SKM-1 treated with dmso at 0.1 percent for 144 hours (cell line): ENCODE measurements around the gene PPP1R12A.

Experiments used
- DNase-seq: peaks from one replicate; lab custom pipeline; 2025; ENCODE audit not compliant: unreplicated experiment; lab: John Stamatoyannopoulos, UW

The PPP1R12A gene

GRCh38 chr12:79769860-79770485 lies 164.9 kb downstream of the PPP1R12A start:
- DNase-seq, result no peak

DNA sequence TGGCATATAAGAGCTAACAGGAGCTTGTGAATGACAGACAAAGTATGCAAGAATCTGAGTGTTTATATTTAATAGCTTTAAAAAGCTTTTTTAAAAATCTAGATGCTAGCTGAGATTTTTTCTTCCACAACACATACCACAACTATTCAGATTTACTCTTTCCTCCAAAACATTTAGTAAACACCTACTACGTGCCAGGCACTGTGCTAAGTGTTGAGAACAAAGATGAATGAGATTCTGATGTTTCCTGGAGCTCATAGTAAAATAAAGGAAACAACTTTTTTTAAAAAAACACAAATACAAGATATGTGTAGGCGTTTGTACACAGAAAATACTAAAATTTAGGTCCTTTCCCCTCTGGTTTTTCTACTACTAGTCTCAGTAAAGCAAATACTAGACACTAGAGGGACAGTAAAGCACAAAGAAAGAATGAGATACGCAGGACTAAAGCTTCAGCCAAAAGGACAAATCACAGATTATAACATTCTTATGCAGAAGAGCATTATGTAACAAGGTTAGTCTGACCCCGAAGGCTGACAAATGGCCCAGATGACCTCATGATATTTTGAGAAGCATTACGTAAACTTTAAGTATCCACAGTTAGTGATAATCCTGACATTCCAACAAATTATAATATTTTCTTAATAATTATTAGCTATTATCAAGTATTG lies 165.6 kb downstream of the PPP1R12A start:
- no peak for DNase-seq

- no peak for DNase-seq
These were observed 168.0 kb downstream of the PPP1R12A start for GRCh38 chr12:79766705-79767464.

DNA sequence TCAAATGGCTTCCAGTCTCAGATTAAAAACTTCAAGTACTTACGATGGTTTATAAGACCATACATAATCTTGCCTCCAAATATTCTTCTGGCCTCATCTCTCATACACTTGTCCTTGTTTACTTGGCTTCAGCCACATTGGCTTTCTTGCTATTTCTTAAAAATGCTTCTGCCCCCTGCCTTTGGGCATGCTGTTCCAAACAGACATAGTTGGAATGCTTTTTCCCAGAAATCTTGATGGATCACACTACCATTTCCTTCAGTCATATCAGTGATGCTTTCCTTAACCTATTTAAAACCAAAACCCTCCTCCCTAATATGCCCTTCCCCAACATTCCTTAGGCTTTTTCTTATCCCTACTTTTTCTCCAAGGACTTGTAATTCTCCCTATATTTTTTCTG lies 169.7 kb downstream of the PPP1R12A start:
- DNase-seq, result no peak

GRCh38 chr12:79764641-79765040 lies 170.3 kb downstream of the PPP1R12A start:
- no peak for DNase-seq

DNA sequence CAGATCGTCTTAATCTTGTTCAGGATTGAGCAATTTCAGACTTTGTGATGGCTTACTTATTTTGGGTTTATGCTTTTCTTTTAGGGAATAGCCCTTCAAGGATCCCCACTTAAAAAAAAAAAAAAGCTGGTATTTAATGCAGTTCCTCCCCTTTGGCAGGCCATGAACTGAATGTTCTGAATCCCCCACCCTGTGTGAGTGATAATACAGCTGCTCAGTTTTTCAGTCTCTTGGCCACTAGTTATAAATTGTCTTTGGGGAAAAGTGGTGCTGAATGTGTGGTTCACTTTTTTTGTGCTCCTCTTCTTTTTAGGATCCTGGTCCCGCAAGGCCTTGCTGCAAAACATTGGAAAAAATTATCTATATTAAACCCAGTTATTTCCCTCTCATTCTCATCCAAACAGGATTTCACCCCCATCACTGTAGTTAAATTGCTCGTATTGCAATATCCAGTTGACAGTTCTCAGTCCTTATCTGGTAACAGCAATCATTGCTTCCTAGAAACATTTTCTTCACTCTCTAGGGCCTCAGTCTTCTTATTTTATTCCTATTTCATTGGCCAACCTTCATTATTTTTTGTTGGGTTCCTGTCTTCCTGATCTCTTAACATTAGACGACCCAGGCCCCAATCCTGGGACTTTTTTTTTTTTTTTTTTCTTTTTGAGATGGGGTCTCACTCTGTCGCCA lies 171.0 kb downstream of the PPP1R12A start:
- DNase-seq, result no peak

GRCh38 chr12:79761341-79761740 lies 173.6 kb downstream of the PPP1R12A start:
- DNase-seq, result no peak

DNA sequence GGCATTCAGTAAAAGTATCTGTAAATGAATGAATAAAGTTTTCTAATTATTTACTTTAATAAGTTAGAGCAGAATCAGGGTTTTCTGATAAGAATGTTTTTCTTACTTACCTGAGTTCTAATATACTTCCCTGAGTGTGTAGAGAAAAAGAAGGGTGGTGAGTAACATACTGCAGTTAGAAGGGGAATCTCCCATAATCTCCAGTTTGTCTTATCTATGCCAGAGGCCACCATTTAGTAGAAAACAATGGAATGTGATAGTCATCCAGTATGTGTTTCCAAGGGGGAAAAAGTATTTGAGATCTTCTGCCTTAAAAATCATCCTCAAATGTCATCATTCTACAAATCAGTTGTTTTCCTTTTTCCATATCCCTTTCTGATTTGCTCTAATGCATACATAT lies 187.6 kb downstream of the PPP1R12A start:
- DNase-seq, result no peak

DNA sequence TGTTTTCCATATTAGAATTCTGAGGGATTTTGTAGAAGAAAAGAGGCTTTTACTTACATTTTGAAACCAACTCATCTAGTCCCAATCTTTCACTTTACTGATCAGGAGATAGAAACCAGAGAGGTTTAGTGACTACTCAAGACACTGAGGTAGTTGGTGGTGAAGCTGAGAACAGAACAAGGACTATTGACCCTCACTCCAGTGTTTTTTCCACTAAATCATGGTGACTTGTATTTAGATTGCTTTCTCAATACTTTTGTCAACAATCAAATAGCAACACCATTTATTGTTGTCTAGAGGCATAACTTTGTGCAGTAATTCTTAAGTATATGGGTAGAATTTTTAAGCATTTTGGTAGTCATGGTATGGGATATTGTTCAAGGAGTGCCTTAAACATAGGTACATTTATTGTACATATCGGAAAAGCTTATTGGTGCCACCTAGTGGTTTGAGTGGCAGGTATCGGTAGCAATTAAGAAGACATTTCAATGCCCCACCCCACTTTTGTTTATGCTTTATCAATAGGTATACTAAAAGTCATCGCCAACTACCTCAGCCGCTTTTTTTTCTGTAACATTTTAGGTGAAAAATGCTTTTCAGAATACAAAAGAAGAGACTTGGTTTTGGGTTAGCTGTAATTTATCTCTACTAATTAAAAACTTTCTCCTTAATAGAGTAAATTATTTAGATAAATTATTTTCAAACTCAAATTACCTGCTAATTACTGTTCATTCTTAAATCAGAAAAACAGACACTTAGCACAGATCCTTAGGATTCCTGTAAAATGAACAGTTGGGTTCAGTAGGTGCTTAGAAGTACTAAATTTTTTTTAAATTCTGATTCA lies 196.8 kb downstream of the PPP1R12A start:
- peak; percentile 0 for DNase-seq

DNA sequence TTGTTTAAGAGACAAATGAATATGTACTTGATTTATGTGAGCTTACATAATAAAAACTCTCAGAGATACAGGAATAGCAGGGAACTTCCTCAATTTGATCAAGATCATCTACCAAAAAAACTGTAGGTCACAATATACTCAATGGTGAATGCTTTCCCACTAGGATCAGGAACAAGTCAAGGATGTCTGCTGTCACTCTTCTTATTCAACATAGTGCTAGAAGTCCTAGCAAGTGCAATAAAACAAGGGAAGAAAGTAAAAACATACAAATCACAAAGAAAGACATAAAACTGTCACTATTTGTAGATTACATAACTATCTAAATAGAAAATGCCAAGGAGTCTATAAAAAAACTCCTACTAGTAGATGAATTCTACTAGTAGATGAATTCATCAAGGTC lies 202.3 kb downstream of the PPP1R12A start:
- DNase-seq, result no peak

- no peak for DNase-seq
These were observed 208.9 kb downstream of the PPP1R12A start for GRCh38 chr12:79725987-79726386.
